GM12865 (cell line): ENCODE measurements around the gene GLIS1.
A peak's percentile ranks its signal among the peaks of the same experiment; 100 is the strongest.

ENCODE experiments used
- DNase-seq: peaks from one replicate; pipeline ENCODE4 v3.0.0; 2010; ENCODE audit warnings: low read depth
- H3K4me3 ChIP-seq: 2 replicates; pipeline ENCODE4 v1.5.1; 2011; ENCODE audit warnings: mild to moderate bottlenecking, low read depth, low read length, control low read depth
- CTCF ChIP-seq: IDR thresholded peaks from 2 replicates; pipeline ENCODE4 v1.5.1; 2011; ENCODE audit warnings: low read length, control low read depth, low read depth, inconsistent platforms; ENCODE audit not compliant: insufficient read depth; ENCODE audit errors: missing control alignments

Gene GLIS1

GRCh38 chr1:53755874-53756273 lies 16.9 kb upstream of the GLIS1 start:
- no peak for TF ChIP-seq CTCF
- no peak overlapping the region for H3K4me3 ChIP-seq
- no peak for DNase-seq

DNA sequence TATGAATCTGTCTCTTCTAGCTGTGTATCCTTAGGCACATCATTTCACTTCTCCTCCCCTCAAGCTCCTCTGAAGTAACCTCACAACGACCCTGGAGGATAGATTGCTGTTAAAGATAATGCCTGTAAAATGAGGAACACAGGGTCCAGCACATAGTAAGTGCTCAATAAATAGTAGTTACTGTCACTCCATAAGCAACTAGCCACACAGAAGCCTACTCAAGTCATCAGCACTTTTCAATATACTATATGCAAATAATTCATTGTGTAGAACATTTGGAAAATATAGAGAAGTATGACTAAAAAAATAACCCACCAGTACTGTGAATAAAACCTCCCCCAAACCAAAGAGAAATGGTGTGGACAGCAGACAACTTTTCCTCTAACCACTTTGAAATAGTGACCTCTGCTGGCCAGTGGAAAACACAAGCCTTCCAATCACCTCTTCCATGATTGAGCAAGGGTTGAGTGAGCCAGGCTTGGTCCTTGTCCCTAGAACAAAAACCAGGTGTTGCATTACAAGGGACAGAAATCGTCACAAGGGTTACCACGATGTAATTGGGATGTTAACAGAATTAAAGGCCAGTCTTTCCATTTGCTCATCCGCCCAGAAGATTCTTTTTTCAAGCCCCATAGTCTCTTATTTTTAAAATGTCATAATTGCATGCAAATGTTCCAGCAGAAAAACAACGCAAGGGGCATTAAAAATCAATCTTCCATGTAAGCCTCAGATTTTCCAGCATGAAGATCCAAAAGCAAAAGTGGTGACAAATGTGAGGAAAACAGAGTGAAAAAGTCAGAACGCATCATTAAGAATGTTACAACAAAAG lies 15.7 kb upstream of the GLIS1 start:
- peak; percentile 58 for DNase-seq
- H3K4me3 ChIP-seq: no peak overlapping the region
- peak; percentile 63 for TF ChIP-seq CTCF

DNA sequence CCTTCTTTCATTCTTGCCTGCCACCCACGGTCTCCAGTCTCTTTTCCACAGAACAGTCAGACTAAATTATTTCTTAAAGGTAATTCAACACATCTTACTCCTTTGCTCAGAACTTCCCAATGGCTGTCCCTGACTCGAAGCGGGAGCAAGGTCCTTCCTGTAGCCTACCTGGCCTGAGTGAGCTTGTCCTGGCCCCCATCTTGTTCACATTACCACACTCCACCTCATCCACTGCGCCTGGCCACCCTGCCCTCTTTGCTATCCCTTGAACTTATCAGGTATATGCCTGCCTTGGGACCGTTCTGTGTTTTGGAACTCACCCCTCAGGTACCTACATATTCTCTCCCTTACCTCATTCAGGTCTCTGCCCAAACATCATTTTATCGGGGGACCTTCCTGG lies 13.3 kb upstream of the GLIS1 start:
- no peak for DNase-seq
- H3K4me3 ChIP-seq: no peak overlapping the region
- TF ChIP-seq CTCF: no peak

GRCh38 chr1:53747841-53748240 lies 8.9 kb upstream of the GLIS1 start:
- H3K4me3 ChIP-seq: no peak overlapping the region
- DNase-seq: no peak
- TF ChIP-seq CTCF: no peak

DNA sequence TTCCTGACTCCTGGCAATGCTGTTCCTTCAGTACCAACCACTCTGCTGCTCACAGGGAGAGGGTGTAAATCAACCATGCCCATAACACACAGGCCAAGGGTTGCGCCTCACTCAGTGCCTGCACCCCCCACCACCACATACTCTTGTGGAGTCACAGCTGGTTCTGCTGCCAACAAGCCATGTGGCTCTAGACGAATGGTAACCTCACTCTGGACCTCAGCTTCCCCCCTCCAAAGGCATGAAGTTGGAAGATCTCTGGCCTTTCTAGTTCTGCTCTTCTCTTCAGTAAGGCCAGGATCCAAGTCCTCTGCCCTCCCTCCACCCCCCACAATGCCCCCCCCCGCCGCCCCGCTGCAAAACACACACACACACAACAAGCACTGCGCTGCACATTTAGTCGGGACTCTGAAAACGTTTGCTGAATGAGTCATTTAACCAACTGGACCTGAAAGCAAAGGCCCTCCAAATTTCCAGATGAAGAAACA lies 1.7 kb upstream of the GLIS1 start:
- DNase-seq: no peak
- no peak overlapping the region for H3K4me3 ChIP-seq
- no peak for TF ChIP-seq CTCF

DNA sequence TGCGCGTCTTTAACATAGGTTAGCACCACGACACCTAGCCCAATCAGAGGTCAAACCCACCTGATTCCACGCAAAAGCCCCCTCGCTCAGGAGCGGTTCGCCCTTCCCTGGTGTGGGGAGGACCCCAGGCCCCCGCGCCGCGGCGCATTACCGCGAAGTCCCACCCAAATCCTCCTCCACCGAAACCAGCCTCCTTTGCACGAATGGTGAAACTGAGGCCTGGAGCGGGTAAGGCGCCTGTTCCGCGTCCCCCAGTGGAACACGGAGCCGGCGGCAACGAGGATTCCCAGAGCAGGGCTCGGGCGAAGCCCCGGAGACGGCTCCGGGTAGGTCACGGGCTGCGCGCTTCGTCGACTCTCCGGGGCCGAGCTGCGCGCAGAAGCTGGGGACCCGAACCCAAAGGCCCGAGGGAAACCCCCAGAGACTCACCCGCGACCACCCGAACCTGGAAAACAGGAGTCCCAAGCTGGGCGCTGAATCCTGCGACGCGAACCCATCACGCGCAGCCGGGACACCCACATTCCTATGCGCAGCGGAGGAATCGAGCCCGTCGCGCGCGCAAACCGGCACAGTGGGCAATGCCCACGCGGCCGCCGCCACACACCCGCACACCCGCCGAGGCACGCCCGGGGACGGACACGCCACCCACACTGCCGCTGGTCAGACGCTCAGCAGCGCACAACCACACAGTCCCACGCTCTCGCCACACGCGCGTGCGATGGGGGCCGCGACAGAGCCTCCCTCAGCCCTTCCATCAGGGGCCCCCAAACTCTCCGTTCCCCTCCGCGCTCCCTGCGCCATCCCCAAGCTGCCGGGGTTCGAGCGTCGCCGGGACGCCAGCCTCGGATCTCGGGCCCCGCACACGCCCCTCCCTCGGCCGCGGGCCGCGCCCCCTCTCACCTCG lies 507 bp downstream of the GLIS1 start:
- H3K4me3 ChIP-seq: peak overlapping the region; percentile 48
- DNase-seq: no peak
- no peak for TF ChIP-seq CTCF
